Measurements from ENCODE around the gene PAPLN.

Gene PAPLN

DNA sequence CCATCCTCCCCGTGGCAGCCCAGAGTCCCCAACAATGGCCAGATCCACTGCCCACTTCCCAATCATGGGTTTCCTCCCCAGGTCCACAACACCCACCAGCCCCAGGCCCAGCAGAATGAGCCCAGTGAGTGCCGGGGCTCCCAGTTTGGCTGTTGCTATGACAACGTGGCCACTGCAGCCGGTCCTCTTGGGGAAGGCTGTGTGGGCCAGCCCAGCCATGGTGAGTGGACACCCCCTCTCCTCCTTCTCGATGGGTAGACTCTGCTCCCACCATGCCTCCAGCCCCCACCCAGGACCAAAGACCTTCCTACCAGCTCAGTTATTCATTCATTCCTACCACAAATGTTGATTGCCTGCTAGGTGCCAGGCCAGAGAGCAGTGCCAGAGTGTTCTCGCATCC is 23.8 kb downstream of the PAPLN start:
- DNase-seq (ENCODE audit: low read depth in 2 of 2), result no peak

- no peak for DNase-seq (ENCODE audit: low read depth in 2 of 2)
Observed at GRCh38 chr14:73261520-73262426, 24.5 kb downstream of the PAPLN start.

DNA sequence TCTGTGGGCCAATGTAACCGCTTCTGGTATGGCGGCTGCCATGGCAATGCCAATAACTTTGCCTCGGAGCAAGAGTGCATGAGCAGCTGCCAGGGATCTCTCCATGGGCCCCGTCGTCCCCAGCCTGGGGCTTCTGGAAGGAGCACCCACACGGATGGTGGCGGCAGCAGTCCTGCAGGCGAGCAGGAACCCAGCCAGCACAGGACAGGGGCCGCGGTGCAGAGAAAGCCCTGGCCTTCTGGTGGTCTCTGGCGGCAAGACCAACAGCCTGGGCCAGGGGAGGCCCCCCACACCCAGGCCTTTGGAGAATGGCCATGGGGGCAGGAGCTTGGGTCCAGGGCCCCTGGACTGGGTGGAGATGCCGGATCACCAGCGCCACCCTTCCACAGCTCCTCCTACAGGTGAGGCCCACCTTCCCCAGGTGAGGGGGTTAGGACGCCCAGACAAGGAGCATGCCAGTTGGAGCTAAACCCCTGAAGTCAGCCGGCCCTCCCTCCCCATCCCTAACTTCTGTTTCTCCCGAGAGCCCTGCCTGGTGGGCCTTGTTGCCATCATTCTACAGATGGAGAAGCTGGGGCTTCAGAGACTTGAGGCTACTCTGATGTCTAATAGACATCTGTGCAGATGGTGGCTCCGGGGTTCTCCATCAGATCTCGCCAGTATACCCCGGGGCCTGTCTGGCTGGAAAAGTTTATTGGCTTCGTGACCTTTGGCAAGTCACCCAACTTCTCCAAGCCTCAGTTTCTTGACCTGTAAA is 25.3 kb downstream of the PAPLN start:
- DNase-seq (ENCODE audit: low read depth in 2 of 2), result no peak

- no peak for DNase-seq (ENCODE audit: low read depth in 2 of 2)
Observed at GRCh38 chr14:73263606-73264005, 26.3 kb downstream of the PAPLN start.

DNA sequence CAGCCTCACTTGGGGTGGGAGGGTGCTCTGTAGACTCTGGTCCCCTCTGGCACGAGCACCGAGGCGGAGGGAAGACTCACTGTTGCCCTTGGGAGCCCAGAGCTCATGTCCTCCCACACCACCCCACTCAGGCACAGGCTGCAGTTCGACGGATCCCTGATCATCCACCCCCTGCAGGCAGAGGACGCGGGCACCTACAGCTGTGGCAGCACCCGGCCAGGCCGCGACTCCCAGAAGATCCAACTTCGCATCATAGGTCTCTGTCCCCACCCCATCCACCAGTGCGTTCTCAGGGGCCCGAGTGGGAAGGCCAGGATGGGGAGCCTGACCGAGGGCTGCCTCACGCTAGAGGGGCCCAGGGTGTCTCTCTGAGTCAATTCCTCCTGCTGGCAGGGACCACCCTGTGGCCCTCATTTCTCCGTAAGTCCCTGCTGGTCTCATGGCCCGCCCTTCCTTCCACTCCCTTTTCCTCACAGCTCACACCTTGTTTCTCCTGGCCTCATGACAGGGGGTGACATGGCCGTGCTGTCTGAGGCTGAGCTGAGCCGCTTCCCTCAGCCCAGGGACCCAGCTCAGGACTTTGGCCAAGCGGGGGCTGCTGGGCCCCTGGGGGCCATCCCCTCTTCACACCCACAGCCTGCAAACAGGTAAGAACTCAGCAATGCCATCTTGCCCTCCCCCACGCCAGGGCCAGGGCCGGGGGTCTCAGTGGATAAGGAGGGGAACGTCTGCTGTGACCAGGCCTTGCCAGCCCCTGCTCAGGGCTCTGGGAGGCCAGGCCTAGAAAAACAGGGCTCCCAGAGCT is 27.0 kb downstream of the PAPLN start:
- no peak for DNase-seq (ENCODE audit: low read depth in 2 of 2)

DNA sequence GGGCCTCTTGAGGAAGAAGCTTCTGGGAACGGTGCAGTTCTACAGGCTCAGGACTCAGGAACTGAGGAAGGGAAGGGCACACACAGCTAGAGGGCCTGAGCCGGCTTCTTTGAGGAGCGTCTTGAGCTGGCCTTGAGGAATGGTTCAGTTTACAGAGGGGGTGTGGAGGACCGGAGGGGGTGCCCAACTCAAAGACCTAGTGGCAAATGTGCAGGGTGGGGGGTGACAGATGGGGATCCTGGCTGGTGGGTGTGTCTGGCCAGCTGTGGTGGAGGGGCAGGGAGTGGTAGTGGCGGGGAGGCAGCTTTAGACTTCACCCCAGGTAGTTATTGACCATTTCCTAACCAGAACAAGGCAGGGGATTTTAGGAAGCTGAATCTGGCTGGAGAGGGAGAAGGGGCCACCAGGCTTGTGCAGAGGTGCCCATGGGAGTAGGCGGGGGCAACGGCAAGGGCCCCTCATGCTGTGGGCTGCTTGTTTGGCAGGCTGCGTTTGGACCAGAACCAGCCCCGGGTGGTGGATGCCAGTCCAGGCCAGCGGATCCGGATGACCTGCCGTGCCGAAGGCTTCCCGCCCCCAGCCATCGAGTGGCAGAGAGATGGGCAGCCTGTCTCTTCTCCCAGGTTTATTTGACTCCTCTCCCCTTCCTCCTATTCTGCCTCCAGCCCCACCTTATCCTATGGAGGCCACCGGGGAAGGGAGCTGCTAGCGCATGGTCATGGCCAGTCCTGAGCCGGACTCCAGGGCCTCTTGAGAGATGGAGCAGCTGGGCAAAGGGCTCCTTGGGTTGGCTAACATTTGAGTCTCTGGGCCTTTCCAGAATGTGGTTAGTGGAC is 27.8 kb downstream of the PAPLN start:
- no peak for DNase-seq (ENCODE audit: low read depth in 2 of 2)

DNA sequence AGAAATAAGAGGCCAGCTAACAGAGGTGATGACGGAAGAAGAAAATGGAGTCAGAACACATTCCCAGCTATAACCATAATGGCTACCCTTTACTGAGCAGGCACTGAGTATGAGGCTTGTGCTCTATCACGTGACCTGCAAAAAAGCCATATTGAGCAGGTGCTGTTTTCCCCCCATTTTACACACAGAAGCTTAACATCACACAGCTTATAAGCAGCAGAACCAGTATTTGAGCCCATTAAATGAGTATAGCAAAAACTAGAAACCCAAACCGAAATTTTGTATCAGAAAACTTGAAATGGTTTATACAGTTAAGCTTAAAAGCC is 28.4 kb downstream of the PAPLN start:
- DNase-seq (ENCODE audit: low read depth in 2 of 2), result no peak

DNA sequence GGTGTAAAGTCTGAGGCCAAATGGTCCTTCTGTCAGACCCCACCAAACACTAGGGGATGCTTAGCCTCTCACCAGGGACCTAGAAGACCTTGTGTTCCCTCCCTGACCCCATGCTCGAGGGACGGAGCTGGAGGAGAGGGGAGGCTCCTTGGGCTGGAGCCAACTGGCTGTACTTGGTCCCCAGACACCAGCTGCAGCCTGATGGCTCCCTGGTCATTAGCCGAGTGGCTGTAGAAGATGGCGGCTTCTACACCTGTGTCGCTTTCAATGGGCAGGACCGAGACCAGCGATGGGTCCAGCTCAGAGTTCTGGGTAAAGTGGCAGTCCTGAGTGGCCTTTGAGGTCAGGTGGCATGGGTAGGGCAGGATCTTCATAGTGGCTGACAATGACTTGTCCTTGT is 29.0 kb downstream of the PAPLN start:
- no peak for DNase-seq (ENCODE audit: low read depth in 2 of 2)

DNA sequence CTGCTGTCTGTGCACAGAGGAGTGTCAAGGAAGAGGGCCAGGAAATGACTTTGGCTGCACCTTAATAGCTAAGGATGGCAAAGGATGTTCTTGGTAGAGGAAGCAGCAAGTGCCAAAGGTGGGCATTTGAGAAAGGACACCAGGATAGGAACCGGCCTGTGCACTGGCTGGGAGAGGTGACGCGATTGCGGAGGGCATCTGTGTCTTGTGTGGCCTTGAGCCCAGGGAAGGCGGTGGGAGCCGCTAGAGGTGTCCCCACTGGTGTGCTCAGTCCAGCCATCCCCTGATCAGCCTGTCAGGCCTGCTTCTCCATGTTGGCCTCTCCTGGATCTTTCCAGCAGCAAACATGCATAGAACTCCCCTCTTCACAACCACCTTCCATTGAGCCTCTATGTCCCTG is 30.2 kb downstream of the PAPLN start:
- no peak for DNase-seq (ENCODE audit: low read depth in 2 of 2)

GRCh38 chr14:73269729-73270531 is 32.6 kb downstream of the PAPLN start:
- DNase-seq (ENCODE audit: low read depth in 2 of 2), result no peak

- no peak for DNase-seq (ENCODE audit: low read depth in 2 of 2)
Observed at GRCh38 chr14:73272393-73272792, 35.1 kb downstream of the PAPLN start.

DNA sequence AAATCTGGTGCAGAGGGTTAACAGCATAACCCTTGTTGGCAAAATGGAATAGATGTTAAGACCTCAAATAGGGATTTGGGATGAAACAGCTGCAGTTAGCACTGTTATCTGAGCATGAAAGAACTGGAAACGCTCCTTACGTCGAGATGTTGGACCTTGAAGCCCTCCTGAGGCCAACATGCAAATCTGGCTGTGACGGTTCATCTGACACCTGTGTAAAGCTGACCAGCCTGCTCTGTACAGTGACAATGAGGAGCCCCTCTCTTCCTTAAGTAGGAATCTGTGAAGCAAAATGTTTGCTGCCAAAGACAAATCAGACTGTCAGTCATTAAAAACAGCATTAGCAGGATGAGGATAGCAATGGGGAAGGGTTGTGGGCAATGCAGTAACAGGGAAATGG is 36.5 kb downstream of the PAPLN start:
- DNase-seq (ENCODE audit: low read depth in 2 of 2), result no peak

DNA sequence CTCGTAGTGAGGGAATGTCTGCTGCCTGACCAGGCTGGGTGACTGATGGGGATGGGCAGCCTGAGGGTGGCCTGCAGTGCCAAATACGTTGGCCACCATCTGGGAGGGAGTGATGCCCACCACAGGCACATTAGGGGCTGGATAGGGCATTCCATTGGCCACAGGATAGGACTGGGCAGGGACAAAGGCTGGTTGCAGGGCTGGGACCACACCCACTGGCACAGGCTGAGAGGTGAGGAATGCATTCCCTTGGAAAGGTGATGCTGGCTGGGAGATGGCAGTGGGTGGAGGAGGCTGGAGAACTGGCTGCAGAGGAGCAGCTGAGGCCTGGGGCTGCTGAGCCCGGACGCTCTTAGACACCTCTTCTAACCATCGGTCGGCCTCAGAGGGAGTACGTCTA is 39.5 kb downstream of the PAPLN start:
- DNase-seq (ENCODE audit: low read depth in 2 of 2), result no peak

GRCh38 chr14:73277376-73277775 is 40.1 kb downstream of the PAPLN start:
- no peak for DNase-seq (ENCODE audit: low read depth in 2 of 2)

- no peak for DNase-seq (ENCODE audit: low read depth in 2 of 2)
Observed at GRCh38 chr14:73280903-73281302, 43.6 kb downstream of the PAPLN start.

- no peak for DNase-seq (ENCODE audit: low read depth in 2 of 2)
Observed at GRCh38 chr14:73283608-73284379, 46.5 kb downstream of the PAPLN start.

- no peak for DNase-seq (ENCODE audit: low read depth in 2 of 2)
Observed at GRCh38 chr14:73285979-73286378, 48.7 kb downstream of the PAPLN start.

DNA sequence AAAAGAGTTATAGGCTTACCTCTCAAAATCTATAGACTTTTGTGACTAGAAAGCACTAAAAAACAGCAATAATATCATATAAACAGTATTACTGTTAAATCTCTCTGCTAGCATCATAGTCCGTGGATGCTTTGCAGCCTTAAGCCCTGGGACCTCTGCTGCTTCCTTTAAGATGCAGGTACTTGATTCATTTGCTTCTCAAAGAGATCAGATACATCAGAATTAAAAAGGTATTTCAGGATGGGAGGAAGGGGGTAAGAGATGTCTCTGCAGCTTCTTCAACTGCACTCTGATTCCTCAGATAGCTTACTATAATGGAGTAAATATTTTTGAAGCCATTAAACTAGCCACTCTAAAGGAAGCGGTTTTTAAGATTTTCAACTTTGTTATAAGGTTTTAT is 49.3 kb downstream of the PAPLN start:
- DNase-seq (ENCODE audit: low read depth in 2 of 2), result no peak

GRCh38 chr14:73287071-73287470 is 49.8 kb downstream of the PAPLN start:
- no peak for DNase-seq (ENCODE audit: low read depth in 2 of 2)

GRCh38 chr14:73289308-73289707 is 52.0 kb downstream of the PAPLN start:
- DNase-seq (ENCODE audit: low read depth in 2 of 2), result no peak
